HepG2 (cell line): ENCODE measurements around the gene OR2AT4. TPM values are rescaled to one million over a fixed set of nuclear protein-coding genes. Genes with fewer than 3 reads are reported as not detected.

Source experiments
- AKAP8 ChIP-seq: sonication (generic); formaldehyde crosslinking; IDR thresholded peaks from 2 replicates; pipeline ENCODE4 v1.5.1; 2020; ENCODE audit warnings: mild to moderate bottlenecking, missing genetic modification reagents
- EEA1 ChIP-seq: sonication (generic); formaldehyde crosslinking; IDR thresholded peaks from 2 replicates; pipeline ENCODE4 v1.5.1; 2020; ENCODE audit warnings: mild to moderate bottlenecking, missing genetic modification reagents, borderline replicate concordance
- ELF1 ChIP-seq: sonication (generic); formaldehyde crosslinking; IDR thresholded peaks from 2 replicates; pipeline ENCODE4 v1.4.0; 2020; ENCODE audit warnings: missing genetic modification reagents
- FOXM1 ChIP-seq: sonication (generic); formaldehyde crosslinking; IDR thresholded peaks from 2 replicates; pipeline ENCODE4 v1.5.0; 2020; ENCODE audit warnings: missing genetic modification reagents
- PCBP1 ChIP-seq: fragments of 200-400 bp; formaldehyde crosslinking; IDR thresholded peaks from 2 replicates; pipeline ENCODE4 v1.6.1; 2017; ENCODE audit warnings: mild to moderate bottlenecking, low read depth, low read length, borderline replicate concordance
- REL ChIP-seq: sonication (generic); formaldehyde crosslinking; conservative IDR thresholded peaks from 2 replicates; pipeline ENCODE4 v1.8.0; 2022; ENCODE audit warnings: mild to moderate bottlenecking, missing genetic modification reagents, moderate library complexity
- TBL1XR1 ChIP-seq: fragments of 150-350 bp; IDR thresholded peaks from 2 replicates; pipeline ENCODE4 v1.6.1; 2014; ENCODE audit warnings: borderline replicate concordance, low read length; ENCODE audit not compliant: partially characterized antibody
- ZMYM3 ChIP-seq: sonication (generic); formaldehyde crosslinking; IDR thresholded peaks from 2 replicates; pipeline ENCODE4 v1.5.1; 2020; ENCODE audit warnings: mild to moderate bottlenecking, missing genetic modification reagents
- ZNF460 ChIP-seq: sonication (generic); formaldehyde crosslinking; IDR thresholded peaks from 2 replicates; pipeline ENCODE4 v1.5.1; 2020; ENCODE audit warnings: missing genetic modification reagents, mild to moderate bottlenecking, borderline replicate concordance
- ZNF773 ChIP-seq: sonication (generic); formaldehyde crosslinking; IDR thresholded peaks from 2 replicates; pipeline ENCODE4 v1.4.0; 2020; ENCODE audit warnings: missing genetic modification reagents, borderline replicate concordance
- polyA plus RNA-seq, 8 experiments: library from polyadenylated mRNA; depleted of rRNA in 3 of 8; stranded (reverse) in 7 of 8; unstranded in 1 of 8; fragments of >200 nt; fragmentation: Illumina TruSeq in 4 of 8; extraction: Trizol in 4 of 8; gene quantifications; 2 replicates each; pipeline versions ENCODE4 v1.2.1 to v1.2.3, GENCODE V29; 2011 to 2016; ENCODE audit warnings: low read depth in 4 of 8, missing spikeins in 1 of 8, mixed read lengths in 1 of 8; ENCODE audit not compliant: insufficient read depth in 1 of 8
- total RNA-seq, 5 experiments: library from RNA; depleted of rRNA; stranded (reverse); fragments of >200 nt; fragmentation: Illumina TruSeq; extraction: Trizol; gene quantifications; 2 replicates each; pipeline ENCODE4 v1.2.3, GENCODE V29; 2016; ENCODE audit warnings: low read depth in 1 of 5
- TF ChIP-seq, protein P1 (sequence below): sonication (generic); formaldehyde crosslinking; IDR thresholded peaks from 2 replicates; pipeline ENCODE4 v1.4.0; 2020; ENCODE audit warnings: missing genetic modification reagents
- TF ChIP-seq, protein P2 (sequence below): sonication (generic); formaldehyde crosslinking; IDR thresholded peaks from 2 replicates; pipeline ENCODE4 v1.8.0; 2022; ENCODE audit warnings: low read depth, missing genetic modification reagents
- TF ChIP-seq, protein P3 (sequence below): IDR thresholded peaks from 2 replicates; pipeline ENCODE4 v1.6.1; 2016; ENCODE audit warnings: mild to moderate bottlenecking
- TF ChIP-seq, protein P4 (sequence below): sonication (generic); formaldehyde crosslinking; IDR thresholded peaks from 2 replicates; pipeline ENCODE4 v1.4.0; 2020; ENCODE audit warnings: missing genetic modification reagents, borderline replicate concordance
- TF ChIP-seq, protein P5 (sequence below): sonication (generic); formaldehyde crosslinking; IDR thresholded peaks from 2 replicates; pipeline ENCODE4 v1.5.1; 2020; ENCODE audit warnings: mild to moderate bottlenecking, missing genetic modification reagents, moderate library complexity

Gene OR2AT4
- total and polyA plus RNA-seq, 2 of the 13 experiments (the other 11 are each of a cell fraction or from before 2014, with no cell fraction given) = not detected

DNA sequence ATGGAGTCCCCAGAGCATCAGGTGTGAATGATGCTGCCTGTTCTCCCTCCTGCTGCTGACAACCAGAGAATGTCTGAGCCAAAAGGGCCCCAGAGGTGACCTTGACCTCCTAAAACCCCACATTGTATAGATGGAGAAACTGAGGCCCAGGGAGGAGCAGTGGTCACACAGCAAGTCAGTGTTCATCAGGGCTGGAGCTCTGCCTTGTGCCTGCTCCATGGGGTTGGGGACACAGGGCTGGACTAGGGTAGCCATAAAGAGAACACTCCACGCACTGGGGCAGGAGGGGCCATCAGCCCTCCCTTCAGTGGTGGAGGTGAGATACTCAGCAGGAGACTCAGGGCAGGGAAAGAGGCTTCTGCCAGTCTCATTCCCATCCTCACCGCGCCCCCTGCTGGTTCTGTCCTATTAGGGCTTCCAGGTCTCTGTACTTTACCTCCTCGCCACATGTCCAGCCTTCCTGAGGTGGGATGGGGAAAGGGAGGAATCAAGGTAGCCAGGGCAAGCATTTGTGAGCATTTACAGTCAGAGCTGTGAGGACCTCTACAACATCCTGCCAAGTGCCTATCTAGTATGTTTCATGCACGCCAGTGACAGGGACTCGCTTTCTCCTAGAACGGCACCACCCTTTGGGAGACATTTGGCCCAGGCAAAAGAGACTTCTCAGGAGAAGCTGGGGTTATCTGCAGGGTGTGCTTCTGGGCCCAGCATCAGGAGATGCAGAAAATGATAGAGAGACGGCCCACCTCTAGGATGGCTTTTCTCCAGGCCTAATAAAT lies 64.7 kb downstream of the OR2AT4 start (continued):
- no peak for TF ChIP-seq PCBP1
- TF ChIP-seq FOXM1 (CRISPR knock-in tag) = no peak
- TF ChIP-seq, protein P1, sequence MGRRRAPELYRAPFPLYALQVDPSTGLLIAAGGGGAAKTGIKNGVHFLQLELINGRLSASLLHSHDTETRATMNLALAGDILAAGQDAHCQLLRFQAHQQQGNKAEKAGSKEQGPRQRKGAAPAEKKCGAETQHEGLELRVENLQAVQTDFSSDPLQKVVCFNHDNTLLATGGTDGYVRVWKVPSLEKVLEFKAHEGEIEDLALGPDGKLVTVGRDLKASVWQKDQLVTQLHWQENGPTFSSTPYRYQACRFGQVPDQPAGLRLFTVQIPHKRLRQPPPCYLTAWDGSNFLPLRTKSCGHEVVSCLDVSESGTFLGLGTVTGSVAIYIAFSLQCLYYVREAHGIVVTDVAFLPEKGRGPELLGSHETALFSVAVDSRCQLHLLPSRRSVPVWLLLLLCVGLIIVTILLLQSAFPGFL (CRISPR knock-in tag) = no peak
- TF ChIP-seq, protein P2, sequence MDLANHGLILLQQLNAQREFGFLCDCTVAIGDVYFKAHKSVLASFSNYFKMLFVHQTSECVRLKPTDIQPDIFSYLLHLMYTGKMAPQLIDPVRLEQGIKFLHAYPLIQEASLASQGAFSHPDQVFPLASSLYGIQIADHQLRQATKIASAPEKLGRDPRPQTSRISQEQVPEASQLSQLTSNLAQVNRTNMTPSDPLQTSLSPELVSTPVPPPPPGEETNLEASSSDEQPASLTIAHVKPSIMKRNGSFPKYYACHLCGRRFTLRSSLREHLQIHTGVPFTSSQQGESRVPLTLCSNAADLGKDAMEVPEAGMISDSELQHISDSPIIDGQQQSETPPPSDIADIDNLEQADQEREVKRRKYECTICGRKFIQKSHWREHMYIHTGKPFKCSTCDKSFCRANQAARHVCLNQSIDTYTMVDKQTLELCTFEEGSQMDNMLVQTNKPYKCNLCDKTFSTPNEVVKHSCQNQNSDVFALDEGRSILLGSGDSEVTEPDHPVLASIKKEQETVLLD (CRISPR knock-in tag) = no peak
- TF ChIP-seq ZNF773 (CRISPR knock-in tag) = no peak
- TF ChIP-seq ELF1 (CRISPR knock-in tag) = no peak
- no peak for TF ChIP-seq TBL1XR1
- TF ChIP-seq, protein P3, sequence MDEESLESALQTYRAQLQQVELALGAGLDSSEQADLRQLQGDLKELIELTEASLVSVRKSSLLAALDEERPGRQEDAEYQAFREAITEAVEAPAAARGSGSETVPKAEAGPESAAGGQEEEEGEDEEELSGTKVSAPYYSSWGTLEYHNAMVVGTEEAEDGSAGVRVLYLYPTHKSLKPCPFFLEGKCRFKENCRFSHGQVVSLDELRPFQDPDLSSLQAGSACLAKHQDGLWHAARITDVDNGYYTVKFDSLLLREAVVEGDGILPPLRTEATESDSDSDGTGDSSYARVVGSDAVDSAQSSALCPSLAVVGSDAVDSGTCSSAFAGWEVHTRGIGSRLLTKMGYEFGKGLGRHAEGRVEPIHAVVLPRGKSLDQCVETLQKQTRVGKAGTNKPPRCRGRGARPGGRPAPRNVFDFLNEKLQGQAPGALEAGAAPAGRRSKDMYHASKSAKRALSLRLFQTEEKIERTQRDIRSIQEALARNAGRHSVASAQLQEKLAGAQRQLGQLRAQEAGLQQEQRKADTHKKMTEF (CRISPR knock-in tag) = 0 out of 2 replicates have a peak, but pooled peaks have one; percentile 20
- TF ChIP-seq ZNF460 (CRISPR knock-in tag) = no peak
- no peak for TF ChIP-seq REL (CRISPR knock-in tag)
- no peak for TF ChIP-seq ZMYM3 (CRISPR knock-in tag)
- TF ChIP-seq, protein P4, sequence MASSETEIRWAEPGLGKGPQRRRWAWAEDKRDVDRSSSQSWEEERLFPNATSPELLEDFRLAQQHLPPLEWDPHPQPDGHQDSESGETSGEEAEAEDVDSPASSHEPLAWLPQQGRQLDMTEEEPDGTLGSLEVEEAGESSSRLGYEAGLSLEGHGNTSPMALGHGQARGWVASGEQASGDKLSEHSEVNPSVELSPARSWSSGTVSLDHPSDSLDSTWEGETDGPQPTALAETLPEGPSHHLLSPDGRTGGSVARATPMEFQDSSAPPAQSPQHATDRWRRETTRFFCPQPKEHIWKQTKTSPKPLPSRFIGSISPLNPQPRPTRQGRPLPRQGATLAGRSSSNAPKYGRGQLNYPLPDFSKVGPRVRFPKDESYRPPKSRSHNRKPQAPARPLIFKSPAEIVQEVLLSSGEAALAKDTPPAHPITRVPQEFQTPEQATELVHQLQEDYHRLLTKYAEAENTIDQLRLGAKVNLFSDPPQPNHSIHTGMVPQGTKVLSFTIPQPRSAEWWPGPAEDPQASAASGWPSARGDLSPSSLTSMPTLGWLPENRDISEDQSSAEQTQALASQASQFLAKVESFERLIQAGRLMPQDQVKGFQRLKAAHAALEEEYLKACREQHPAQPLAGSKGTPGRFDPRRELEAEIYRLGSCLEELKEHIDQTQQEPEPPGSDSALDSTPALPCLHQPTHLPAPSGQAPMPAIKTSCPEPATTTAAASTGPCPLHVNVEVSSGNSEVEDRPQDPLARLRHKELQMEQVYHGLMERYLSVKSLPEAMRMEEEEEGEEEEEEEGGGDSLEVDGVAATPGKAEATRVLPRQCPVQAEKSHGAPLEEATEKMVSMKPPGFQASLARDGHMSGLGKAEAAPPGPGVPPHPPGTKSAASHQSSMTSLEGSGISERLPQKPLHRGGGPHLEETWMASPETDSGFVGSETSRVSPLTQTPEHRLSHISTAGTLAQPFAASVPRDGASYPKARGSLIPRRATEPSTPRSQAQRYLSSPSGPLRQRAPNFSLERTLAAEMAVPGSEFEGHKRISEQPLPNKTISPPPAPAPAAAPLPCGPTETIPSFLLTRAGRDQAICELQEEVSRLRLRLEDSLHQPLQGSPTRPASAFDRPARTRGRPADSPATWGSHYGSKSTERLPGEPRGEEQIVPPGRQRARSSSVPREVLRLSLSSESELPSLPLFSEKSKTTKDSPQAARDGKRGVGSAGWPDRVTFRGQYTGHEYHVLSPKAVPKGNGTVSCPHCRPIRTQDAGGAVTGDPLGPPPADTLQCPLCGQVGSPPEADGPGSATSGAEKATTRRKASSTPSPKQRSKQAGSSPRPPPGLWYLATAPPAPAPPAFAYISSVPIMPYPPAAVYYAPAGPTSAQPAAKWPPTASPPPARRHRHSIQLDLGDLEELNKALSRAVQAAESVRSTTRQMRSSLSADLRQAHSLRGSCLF = no peak
- TF ChIP-seq, protein P5, sequence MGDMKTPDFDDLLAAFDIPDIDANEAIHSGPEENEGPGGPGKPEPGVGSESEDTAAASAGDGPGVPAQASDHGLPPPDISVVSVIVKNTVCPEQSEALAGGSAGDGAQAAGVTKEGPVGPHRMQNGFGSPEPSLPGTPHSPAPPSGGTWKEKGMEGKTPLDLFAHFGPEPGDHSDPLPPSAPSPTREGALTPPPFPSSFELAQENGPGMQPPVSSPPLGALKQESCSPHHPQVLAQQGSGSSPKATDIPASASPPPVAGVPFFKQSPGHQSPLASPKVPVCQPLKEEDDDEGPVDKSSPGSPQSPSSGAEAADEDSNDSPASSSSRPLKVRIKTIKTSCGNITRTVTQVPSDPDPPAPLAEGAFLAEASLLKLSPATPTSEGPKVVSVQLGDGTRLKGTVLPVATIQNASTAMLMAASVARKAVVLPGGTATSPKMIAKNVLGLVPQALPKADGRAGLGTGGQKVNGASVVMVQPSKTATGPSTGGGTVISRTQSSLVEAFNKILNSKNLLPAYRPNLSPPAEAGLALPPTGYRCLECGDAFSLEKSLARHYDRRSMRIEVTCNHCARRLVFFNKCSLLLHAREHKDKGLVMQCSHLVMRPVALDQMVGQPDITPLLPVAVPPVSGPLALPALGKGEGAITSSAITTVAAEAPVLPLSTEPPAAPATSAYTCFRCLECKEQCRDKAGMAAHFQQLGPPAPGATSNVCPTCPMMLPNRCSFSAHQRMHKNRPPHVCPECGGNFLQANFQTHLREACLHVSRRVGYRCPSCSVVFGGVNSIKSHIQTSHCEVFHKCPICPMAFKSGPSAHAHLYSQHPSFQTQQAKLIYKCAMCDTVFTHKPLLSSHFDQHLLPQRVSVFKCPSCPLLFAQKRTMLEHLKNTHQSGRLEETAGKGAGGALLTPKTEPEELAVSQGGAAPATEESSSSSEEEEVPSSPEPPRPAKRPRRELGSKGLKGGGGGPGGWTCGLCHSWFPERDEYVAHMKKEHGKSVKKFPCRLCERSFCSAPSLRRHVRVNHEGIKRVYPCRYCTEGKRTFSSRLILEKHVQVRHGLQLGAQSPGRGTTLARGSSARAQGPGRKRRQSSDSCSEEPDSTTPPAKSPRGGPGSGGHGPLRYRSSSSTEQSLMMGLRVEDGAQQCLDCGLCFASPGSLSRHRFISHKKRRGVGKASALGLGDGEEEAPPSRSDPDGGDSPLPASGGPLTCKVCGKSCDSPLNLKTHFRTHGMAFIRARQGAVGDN (CRISPR knock-in tag) = peak; percentile 36; the same call in 1 of the 2 replicates
- TF ChIP-seq AKAP8 = no peak
- no peak for TF ChIP-seq EEA1
